ENCODE data around the gene ARHGAP22. TPM values are rescaled to one million over a fixed set of nuclear protein-coding genes. Genes with fewer than 3 reads are reported as not detected.
A peak's percentile ranks its signal among the peaks of the same experiment; 100 is the strongest.

The ARHGAP22 gene
- polyA plus RNA-seq, 1 donor from 2014 or later, result 0.15 TPM

- TF ChIP-seq SMC3 (conservative IDR thresholded peaks at IDR 0.05; ENCODE audit: poor library complexity) (no peak), REST (IDR thresholded peaks at IDR 0.05; ENCODE audit: borderline replicate concordance) (no peak), MXI1 (conservative IDR thresholded peaks at IDR 0.05; ENCODE audit: poor library complexity, severe bottlenecking) (no peak), POLR2AphosphoS5 (IDR thresholded peaks at IDR 0.05) (no peak), EP300 (conservative IDR thresholded peaks at IDR 0.05; ENCODE audit: poor library complexity, severe bottlenecking) (no peak), EZH2 (IDR thresholded peaks at IDR 0.05; ENCODE audit: borderline replicate concordance, insufficient read depth, low read length, poor library complexity, severe bottlenecking) (no peak), RAD21 (conservative IDR thresholded peaks at IDR 0.05) (no peak), TAF1 (IDR thresholded peaks at IDR 0.05; ENCODE audit: low read depth) (no peak)
- TF ChIP-seq, protein P1, sequence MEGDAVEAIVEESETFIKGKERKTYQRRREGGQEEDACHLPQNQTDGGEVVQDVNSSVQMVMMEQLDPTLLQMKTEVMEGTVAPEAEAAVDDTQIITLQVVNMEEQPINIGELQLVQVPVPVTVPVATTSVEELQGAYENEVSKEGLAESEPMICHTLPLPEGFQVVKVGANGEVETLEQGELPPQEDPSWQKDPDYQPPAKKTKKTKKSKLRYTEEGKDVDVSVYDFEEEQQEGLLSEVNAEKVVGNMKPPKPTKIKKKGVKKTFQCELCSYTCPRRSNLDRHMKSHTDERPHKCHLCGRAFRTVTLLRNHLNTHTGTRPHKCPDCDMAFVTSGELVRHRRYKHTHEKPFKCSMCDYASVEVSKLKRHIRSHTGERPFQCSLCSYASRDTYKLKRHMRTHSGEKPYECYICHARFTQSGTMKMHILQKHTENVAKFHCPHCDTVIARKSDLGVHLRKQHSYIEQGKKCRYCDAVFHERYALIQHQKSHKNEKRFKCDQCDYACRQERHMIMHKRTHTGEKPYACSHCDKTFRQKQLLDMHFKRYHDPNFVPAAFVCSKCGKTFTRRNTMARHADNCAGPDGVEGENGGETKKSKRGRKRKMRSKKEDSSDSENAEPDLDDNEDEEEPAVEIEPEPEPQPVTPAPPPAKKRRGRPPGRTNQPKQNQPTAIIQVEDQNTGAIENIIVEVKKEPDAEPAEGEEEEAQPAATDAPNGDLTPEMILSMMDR (IDR thresholded peaks at IDR 0.05; ENCODE audit: poor library complexity, severe bottlenecking), result no peak
- Histone ChIP-seq H3K27ac (ENCODE audit: low read length) (no peak overlapping the region), H3F3A (ENCODE audit: insufficient read depth, low read length, poor library complexity, severe bottlenecking) (no peaks in the 10 kb centered on the region), H3K9ac (ENCODE audit: low read length) (no peak overlapping the region), H3K36me3 (ENCODE audit: insufficient read depth, low read length) (no peaks in the 10 kb centered on the region), H3K27me3 (ENCODE audit: insufficient read depth, low read depth, low read length) (peaks cover 24% of the 10 kb centered on the region), H3K79me2 (replicated peaks; ENCODE audit: insufficient read depth, low read length) (no peaks in the 10 kb centered on the region), H4K20me1 (ENCODE audit: insufficient read depth) (no peaks in the 10 kb centered on the region), H2AFZ (ENCODE audit: low read depth, low read length) (no peak overlapping the region), H3K9me2 (ENCODE audit: insufficient read depth, low read length) (no peaks in the 10 kb centered on the region), H3K4me2 (ENCODE audit: low read length) (no peak overlapping the region), H3K4me3 (ENCODE audit: low read length) (no peak overlapping the region), H3K9me3 (ENCODE audit: low read length) (no peaks in the 10 kb centered on the region)
These were observed 79.8 kb downstream of the ARHGAP22 start for GRCh38 chr10:48525113-48525512.

DNA sequence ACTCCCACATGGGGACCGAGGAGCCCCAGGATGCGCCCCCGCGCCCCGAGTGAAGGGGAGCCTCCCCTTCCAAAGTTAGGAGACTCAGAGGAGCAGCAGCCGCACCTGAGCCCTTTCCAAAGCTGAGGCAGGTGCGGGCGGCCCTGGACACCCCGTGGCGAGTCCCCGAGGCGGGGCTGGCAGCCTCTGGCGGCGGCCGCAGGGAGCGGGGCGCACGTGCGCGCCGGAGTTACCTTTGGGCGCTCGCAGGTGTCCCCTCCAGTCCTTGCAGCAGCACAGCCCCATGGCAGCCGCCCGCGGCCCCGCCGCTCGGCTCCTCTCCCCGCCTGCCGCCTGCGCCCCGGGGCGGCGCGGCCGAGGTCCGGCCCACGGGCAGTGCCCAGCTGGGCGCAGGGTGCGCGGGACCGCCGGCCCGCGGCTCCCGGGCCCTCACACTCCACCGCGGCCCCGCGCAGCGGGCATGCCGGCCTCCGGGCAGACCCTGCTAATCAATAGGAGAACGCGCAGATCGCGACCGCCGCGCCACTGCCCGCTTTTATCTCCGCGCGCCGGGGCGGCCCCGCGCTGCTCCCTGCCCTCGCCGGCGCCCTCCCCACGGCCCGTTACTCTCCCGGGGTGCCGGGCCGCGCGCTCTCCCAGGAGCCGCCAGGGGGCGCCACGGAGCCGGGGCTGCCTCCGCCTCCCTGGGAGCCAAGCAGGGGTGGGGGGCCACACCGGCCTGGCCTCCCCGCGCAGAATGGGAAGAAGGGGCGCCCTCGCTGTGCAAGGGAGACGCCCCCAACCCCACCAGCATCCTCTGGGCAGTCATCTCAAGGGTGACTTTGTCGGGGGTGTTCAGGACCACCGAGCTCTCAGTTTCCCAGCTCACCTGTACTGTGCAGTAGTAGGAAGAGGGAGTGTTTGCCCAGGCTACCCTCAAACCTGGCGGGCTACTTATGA is 80.8 kb downstream of the ARHGAP22 start:
- Histone ChIP-seq H3K9ac (ENCODE audit: low read length) (peak overlapping the region; percentile 26), H3K27ac (ENCODE audit: low read length) (no peak overlapping the region), H3K79me2 (replicated peaks; ENCODE audit: insufficient read depth, low read length) (no peaks in the 10 kb centered on the region)

More for the DNA sequence above, 80.8 kb downstream of the ARHGAP22 start:
- Histone ChIP-seq H3K4me2 (ENCODE audit: low read length) (peak overlapping the region; percentile 25), H3K9me3 (ENCODE audit: low read length) (no peaks in the 10 kb centered on the region), H3F3A (ENCODE audit: insufficient read depth, low read length, poor library complexity, severe bottlenecking) (no peaks in the 10 kb centered on the region), H3K9me2 (ENCODE audit: insufficient read depth, low read length) (no peaks in the 10 kb centered on the region), H2AFZ (ENCODE audit: low read depth, low read length) (no peak overlapping the region), H4K20me1 (ENCODE audit: insufficient read depth) (no peaks in the 10 kb centered on the region), H3K36me3 (ENCODE audit: insufficient read depth, low read length) (no peaks in the 10 kb centered on the region), H3K27me3 (ENCODE audit: insufficient read depth, low read depth, low read length) (peaks cover 24% of the 10 kb centered on the region), H3K4me3 (ENCODE audit: low read length) (peak overlapping the region; percentile 73)
- TF ChIP-seq, protein P1 (IDR thresholded peaks at IDR 0.05; ENCODE audit: poor library complexity, severe bottlenecking), result peak; percentile 63
- no peak for TF ChIP-seq SMC3 (conservative IDR thresholded peaks at IDR 0.05; ENCODE audit: poor library complexity)
- TF ChIP-seq EP300 (conservative IDR thresholded peaks at IDR 0.05; ENCODE audit: poor library complexity, severe bottlenecking), result no peak
- TF ChIP-seq MXI1 (conservative IDR thresholded peaks at IDR 0.05; ENCODE audit: poor library complexity, severe bottlenecking), result peak; percentile 67
- no peak for TF ChIP-seq EZH2 (IDR thresholded peaks at IDR 0.05; ENCODE audit: borderline replicate concordance, insufficient read depth, low read length, poor library complexity, severe bottlenecking)
- no peak for TF ChIP-seq RAD21 (conservative IDR thresholded peaks at IDR 0.05)

All from neural cell (in vitro differentiated cells).